Measurements from ENCODE around the gene ALOX5. TPM values are rescaled to one million over a fixed set of nuclear protein-coding genes. Genes with fewer than 3 reads are reported as not detected.
"Not testable (repeated sequence)": the region's sequence is repeated elsewhere in the genome, so short reads cannot be mapped to it uniquely, and the experiment has no call there.

The ALOX5 gene
- total RNA-seq, 1 donor from 2014 or later = not detected

- H3K27ac Mint-ChIP-seq (ENCODE audit: unreplicated experiment) = no peak overlapping the region
- TF ChIP-seq, protein P1, sequence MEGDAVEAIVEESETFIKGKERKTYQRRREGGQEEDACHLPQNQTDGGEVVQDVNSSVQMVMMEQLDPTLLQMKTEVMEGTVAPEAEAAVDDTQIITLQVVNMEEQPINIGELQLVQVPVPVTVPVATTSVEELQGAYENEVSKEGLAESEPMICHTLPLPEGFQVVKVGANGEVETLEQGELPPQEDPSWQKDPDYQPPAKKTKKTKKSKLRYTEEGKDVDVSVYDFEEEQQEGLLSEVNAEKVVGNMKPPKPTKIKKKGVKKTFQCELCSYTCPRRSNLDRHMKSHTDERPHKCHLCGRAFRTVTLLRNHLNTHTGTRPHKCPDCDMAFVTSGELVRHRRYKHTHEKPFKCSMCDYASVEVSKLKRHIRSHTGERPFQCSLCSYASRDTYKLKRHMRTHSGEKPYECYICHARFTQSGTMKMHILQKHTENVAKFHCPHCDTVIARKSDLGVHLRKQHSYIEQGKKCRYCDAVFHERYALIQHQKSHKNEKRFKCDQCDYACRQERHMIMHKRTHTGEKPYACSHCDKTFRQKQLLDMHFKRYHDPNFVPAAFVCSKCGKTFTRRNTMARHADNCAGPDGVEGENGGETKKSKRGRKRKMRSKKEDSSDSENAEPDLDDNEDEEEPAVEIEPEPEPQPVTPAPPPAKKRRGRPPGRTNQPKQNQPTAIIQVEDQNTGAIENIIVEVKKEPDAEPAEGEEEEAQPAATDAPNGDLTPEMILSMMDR (conservative IDR thresholded peaks at IDR 0.05) = no peak
- peaks cover 3% of the 10 kb centered on the region for H3K36me3 Mint-ChIP-seq (ENCODE audit: low read depth)
- peaks cover 3% of the 10 kb centered on the region for H3K9me3 Mint-ChIP-seq
- H3K4me1 Mint-ChIP-seq = no peaks in the 10 kb centered on the region
- no peak overlapping the region for H3K4me3 Mint-ChIP-seq
- DNase-seq (ENCODE audit: low read depth, low spot score) = no peak
- H3K27me3 Mint-ChIP-seq (ENCODE audit: low read depth) = peaks cover 42% of the 10 kb centered on the region
These were observed 20.8 kb upstream of the ALOX5 start for GRCh38 chr10:45353186-45353585.

- H3K27ac Mint-ChIP-seq (ENCODE audit: unreplicated experiment) = no peak overlapping the region
- no peaks in the 10 kb centered on the region for H3K36me3 Mint-ChIP-seq (ENCODE audit: low read depth)
- no peak overlapping the region for H3K4me3 Mint-ChIP-seq
- no peak for DNase-seq (ENCODE audit: low read depth, low spot score)
- TF ChIP-seq, protein P1 (conservative IDR thresholded peaks at IDR 0.05) = no peak
- peaks cover 42% of the 10 kb centered on the region for H3K27me3 Mint-ChIP-seq (ENCODE audit: low read depth)
- no peaks in the 10 kb centered on the region for H3K4me1 Mint-ChIP-seq
- H3K9me3 Mint-ChIP-seq = no peaks in the 10 kb centered on the region
These were observed 19.8 kb upstream of the ALOX5 start for GRCh38 chr10:45354261-45354660.

- no peak overlapping the region for H3K4me3 Mint-ChIP-seq
- no peaks in the 10 kb centered on the region for H3K9me3 Mint-ChIP-seq
- peaks cover 49% of the 10 kb centered on the region for H3K27me3 Mint-ChIP-seq (ENCODE audit: low read depth)
- H3K36me3 Mint-ChIP-seq (ENCODE audit: low read depth) = no peaks in the 10 kb centered on the region
- DNase-seq (ENCODE audit: low read depth, low spot score) = no peak
- H3K27ac Mint-ChIP-seq (ENCODE audit: unreplicated experiment) = no peak overlapping the region
- no peaks in the 10 kb centered on the region for H3K4me1 Mint-ChIP-seq
- TF ChIP-seq, protein P1 (conservative IDR thresholded peaks at IDR 0.05) = no peak
These were observed 18.5 kb upstream of the ALOX5 start for GRCh38 chr10:45355494-45355893.

DNA sequence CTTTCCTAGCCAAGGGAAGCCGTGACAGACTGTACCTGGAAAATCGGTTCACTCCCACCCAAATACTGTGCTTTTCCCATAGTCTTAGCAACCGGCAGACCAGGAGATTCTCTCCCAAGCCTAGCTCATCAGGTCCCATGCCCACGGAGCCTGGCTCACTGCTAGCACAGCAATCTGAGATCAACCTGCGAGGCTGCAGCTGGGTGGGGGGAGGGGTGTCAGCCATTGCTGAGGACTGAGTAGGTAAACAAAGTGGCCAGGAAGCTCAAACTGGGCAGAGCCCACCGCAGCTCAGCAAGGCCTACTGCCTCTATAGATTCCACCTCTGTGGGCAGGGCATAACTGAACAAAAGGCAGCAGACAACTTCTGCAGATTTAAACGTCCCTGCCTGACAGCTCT is 15.1 kb upstream of the ALOX5 start:
- H3K27ac Mint-ChIP-seq (ENCODE audit: unreplicated experiment); DNase-seq (ENCODE audit: low read depth, low spot score); H3K4me3 Mint-ChIP-seq; H3K9me3 Mint-ChIP-seq; H3K36me3 Mint-ChIP-seq (ENCODE audit: low read depth); H3K4me1 Mint-ChIP-seq: not testable (repeated sequence)
- peaks cover 53% of the 10 kb centered on the region for H3K27me3 Mint-ChIP-seq (ENCODE audit: low read depth)

DNA sequence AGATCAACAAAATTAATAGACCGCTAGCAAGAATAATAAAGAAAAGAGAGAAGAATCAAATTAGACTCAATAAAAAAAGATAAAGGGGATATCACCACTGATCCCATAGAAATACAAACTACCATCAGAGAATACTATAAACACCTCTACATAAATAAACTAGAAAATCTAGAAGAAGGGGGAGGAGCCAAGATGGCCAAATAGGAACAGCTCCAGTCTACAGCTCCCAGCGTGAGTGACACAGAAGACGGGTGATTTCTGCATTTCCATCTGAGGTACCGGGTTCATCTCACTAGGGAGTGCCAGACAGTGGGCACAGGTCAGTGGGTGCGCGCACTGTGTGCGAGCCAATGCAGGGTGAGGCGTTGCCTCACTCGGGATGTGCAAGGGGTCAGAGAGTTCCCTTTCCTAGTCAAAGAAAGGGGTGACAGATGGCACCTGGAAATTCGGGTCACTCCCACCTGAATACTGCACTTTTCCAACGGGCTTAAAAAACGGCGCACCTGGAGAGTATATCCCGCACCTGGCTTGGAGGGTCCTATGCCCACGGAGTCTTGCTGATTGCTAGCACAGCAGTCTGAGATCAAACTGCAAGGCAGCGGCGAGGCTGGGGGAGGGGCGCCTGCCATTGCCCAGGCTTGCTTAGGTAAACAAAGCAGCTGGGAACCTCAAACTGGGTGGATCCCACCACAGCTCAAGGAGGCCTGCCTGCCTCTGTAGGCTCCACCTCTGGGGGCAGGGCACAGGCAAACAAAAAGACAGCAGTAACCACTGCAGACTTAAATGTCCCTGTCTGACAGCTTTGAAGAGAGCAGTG is 11.8 kb upstream of the ALOX5 start:
- not testable (repeated sequence) for H3K36me3 Mint-ChIP-seq (ENCODE audit: low read depth); DNase-seq (ENCODE audit: low read depth, low spot score); H3K27ac Mint-ChIP-seq (ENCODE audit: unreplicated experiment); H3K9me3 Mint-ChIP-seq; H3K4me1 Mint-ChIP-seq
- Mint-ChIP-seq H3K27me3 (ENCODE audit: low read depth) (peaks cover 58% of the 10 kb centered on the region), H3K4me3 (peak overlapping the region; percentile 9)

DNA sequence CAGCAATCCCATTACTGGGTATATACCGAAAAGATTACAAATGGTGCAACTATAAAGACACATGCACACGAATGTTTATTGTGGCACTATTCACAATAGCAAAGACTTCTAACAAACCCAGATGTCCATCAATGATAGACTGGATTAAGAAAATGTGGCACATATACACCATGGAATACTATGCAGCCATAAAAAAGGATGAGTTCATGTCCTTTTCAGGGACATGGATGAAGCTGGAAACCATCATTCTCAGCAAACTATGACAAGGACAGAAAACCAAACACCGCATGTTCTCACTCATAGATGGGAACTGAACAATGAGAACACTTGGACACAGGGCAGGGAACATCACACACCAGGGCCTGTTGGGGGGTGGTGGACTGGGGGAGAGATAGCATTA is 6.4 kb upstream of the ALOX5 start:
- H3K36me3 Mint-ChIP-seq (ENCODE audit: low read depth); H3K4me1 Mint-ChIP-seq; H3K27ac Mint-ChIP-seq (ENCODE audit: unreplicated experiment); DNase-seq (ENCODE audit: low read depth, low spot score); H3K4me3 Mint-ChIP-seq; H3K9me3 Mint-ChIP-seq: not testable (repeated sequence)
- H3K27me3 Mint-ChIP-seq (ENCODE audit: low read depth) = peaks cover 89% of the 10 kb centered on the region

GRCh38 chr10:45368181-45368580 is 5.8 kb upstream of the ALOX5 start:
- H3K4me1 Mint-ChIP-seq = peaks cover 5% of the 10 kb centered on the region
- peaks cover 90% of the 10 kb centered on the region for H3K27me3 Mint-ChIP-seq (ENCODE audit: low read depth)
- no peaks in the 10 kb centered on the region for H3K9me3 Mint-ChIP-seq
- peaks cover 2% of the 10 kb centered on the region for H3K36me3 Mint-ChIP-seq (ENCODE audit: low read depth)
- TF ChIP-seq, protein P1 (conservative IDR thresholded peaks at IDR 0.05) = no peak
- H3K27ac Mint-ChIP-seq (ENCODE audit: unreplicated experiment) = no peak overlapping the region
- no peak overlapping the region for H3K4me3 Mint-ChIP-seq
- DNase-seq (ENCODE audit: low read depth, low spot score) = no peak

All from neural crest cell (in vitro differentiated cells).